GM18520 (cell line): Measurements from ENCODE around the gene LRRC71.
"Not testable (repeated sequence)": the region's sequence is repeated elsewhere in the genome, so short reads cannot be mapped to it uniquely, and the experiment has no call there.

Experiments used
- ATAC-seq: cut with Tn5 transposase; IDR thresholded peaks from one replicate; pipeline ENCODE4 v1.9.1; 2021; ENCODE audit not compliant: unreplicated experiment

LRRC71 gene

DNA sequence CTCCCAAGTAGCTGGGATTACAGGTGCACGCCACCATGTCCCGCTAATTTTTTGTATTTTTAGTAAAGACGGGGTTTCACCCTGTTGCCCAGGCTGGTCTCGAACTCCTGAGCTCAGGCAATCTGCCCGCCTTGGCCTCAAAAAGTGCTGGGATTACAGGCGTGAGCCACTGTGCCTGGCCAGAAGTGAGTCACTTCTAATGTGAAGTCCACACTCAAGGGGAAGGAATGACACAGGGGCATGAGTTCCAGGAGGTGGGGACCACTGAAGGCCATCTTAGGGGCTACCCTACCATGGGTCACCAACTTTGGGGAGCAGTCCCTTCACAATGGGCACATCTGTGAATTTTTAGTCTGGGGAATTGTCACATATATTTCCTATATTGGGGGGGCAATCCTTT lies 6.3 kb downstream of the LRRC71 start:
- ATAC-seq, result not testable (repeated sequence)

DNA sequence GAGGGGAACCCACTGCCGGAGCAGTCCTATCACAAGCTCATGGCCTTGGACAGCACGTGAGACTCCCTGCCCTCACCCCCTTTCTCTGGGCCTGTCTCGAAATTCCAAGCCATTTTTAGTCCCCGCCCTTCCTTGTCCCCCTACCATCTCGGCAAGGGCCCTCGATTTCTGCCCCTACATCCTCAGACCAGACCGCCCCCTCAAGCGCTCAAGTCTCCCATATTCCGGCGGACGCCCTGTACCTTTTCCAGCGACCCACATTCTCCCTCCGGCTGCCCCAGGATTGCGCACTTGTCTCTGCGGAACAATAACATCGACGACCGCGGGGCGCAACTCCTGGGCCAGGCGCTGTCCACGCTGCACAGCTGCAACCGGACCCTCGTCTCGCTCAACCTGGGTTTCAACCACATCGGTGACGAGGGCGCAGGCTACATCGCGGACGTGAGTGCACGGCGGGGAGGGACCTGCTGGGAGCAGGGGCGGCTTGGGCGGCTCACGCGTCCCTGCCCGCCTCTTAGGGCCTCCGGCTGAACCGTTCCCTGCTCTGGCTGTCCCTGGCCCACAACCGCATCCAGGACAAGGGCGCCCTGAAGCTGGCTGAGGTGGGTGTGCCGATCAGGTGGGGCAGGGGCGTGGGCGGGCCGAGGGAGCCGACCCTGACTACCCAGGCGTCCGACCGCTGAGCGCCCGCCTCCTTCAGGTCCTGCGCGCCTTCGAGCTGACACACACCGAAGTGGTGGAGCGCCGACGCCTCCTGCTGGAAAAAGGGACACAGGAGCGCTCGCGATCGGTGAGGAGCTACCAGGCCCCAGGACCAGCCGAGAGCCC lies 7.0 kb downstream of the LRRC71 start:
- ATAC-seq, result no peak

DNA sequence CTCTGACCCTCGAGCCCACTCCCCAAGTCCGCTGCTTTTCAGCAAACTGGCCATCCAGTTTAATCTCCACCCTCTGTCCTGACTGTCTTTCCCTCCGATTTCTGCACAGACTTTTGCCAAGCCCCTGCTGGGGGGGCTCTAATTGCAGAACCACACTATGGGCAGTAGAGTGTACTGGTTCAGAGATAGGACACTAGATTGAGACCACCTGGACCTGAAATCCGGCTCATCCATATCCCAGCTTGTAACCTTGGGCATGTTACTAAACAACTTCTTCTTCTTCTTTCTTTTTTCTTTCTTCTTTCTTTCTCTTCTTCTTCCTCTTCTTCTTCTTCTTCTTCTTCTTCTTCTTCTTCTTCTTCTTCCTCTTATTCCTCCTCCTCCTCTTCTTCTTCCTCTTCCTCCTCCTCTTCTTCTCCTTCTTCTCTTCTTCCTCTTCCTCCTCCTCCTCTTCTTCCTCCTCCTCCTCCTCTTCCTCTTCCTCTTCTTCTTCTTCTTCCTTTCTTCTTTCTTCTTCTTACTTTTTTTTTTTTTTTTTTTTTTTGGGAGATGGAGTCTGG lies 7.7 kb downstream of the LRRC71 start:
- ATAC-seq, result no peak

DNA sequence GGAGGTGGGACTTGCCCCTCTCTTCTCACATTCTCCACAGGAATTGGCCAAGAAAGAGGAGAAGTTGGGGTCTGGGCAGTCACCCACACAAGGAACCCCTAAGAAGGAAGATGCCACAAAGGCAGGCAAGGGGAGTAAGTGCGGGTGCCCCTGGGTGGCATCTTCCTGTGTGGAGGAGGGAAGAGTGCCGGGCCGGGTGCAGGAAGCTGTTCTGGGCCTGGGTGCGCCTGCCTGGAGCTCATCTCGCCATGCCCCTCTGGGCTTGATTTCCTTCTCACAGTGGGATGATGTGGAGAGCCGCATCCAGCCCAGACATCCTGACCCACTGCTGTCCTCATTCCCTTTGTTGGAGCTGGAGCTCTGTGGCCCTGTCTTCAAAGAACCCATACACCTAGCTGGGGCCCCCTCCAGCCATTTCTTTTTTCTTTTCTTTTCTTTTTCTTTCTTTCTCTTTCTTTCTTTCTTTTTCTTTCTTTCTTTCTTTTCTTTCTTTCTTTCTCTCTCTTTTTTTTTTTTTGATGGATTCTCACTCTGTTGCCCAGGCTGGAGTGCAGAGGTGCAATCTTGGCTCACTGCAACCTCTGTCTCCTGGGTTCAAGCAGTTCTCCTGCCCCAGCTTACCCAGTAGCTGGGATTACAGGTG lies 9.3 kb downstream of the LRRC71 start:
- no peak for ATAC-seq

DNA sequence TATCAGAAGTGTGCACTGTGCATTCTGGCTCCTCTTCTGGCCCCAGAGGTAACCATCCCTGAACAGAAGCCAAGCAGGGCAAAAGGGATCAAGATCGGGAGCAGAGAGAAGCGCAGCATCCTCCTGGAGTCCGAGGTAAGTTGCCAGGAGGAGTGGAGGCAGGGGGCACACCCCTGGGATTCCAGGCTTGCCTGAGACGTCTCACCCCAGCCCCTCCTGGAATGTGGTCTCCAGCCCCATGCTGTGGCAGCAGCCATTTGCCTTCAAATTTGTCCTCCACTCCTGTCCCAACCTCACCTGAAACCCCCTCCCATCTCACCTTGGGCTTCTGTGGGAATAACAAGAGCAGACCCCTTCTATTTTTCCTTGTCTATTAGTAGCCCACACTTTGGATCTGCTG lies 10.1 kb downstream of the LRRC71 start:
- no peak for ATAC-seq

DNA sequence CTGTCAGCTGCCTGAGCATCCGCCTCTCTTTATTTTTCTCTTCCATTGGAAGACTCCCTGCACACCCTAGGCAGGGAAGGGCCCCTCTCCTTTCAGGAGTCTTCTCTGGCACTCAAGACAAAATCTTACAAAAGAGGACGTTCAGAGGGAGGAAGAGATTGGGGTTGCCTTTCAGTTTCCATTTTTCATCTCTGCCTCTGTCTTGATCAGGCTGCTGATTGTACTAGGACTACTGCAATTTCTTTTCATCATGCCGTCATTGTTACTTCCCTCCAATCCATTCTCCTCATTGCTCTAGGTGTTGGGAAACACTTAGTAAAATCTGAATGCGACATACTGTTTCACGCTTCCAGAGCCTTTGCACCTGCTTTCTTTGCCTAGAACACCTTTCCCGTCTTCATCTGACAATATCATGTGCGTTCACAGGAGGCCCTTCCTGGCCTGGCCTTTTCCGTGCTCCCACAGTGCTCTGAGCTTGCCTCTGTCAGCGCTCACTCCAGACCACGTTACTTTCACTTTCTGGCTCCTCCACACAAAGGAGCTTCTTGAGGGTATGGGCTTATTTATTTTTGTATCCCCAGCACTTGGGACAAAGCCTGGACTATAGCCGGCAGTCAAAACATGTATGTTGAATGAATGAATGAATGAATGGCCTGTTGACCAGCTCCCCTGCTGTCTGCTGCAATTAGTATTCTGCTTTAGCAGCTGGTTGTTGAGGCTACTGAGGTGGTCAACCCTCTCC lies 10.9 kb downstream of the LRRC71 start:
- no peak for ATAC-seq

DNA sequence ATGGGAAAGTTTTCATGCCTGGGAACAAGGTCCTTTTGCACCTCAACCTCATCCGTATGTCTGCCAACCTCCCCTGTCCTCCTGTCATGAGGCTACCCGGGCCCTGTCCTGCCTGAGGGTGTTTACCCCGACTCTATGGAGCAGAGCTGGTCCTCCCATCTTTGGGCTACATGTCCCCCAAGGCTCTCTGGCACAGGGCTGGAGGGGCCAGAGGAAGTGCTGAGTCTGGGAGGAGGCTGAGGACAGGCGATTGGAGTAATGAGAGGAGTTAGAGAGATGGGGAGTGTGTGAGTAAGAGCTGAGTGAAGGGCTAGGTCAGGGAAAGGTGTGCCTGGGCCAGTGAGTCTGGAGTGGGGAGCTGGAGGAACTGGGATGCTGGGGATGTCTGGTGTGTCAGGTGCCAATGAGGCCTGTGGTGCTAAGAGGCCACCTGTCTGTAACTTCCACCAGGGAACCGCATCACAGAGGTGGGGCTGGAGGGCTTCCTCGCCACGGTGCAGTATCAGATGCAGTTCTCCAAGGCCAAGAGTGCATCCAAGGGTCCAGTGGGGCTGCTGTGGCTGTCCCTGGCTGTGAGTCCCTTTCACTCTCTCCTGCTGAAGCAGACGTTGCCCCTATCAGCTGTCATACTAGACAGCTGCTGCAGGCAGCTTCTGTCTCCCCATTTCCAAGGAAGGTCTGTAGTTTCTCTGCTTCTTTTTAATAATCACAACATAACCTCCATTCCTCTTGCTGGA lies 11.7 kb downstream of the LRRC71 start:
- no peak for ATAC-seq

DNA sequence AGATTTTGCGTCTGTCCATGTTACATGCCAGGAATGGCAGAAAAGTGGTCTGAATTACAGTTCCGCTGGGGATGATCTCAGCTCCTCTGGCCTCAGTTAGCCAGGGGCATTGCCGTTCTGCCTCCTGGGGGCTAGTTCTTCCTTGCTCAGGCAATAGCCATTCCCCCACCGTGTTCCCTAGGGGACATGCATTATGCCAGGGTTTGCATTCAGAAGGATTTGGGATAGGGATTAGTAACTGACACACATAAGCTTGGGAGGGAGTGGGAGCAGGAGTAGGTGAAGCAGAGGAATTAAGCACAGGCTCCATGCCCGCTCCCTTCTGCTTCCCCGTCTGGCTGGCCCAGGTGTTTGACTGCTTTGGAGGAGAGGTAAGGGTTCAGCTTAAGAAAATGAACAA lies 12.7 kb downstream of the LRRC71 start:
- no peak for ATAC-seq

DNA sequence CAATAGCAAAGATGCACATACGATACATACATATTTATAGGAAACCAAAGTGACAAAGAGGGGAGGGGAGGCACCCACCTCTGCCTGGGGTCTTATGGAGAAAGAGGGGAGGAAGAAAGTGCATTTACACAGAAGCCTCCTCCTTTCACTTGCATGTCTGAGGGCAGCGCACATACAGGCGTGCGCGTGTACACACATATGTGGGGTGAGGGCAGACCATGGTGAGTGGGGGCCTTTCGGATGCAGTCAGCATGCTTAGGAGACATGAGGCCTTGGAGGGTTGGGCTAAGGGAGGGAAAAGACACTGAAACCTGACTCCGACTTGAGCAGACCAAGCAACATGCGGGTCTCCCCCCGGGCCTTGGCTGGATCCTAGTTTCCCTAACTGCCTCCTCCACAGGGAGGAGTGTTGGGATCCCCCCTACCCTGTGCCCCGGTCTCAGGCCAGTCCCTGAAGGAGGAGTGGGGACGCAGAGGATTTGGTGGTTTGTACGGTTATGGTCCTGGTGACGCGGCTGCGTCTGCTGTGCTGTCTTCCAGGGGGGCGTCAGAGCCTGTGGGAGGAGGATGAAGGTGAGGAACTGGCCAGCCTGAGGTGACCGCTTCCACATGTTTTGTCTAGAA lies 15.2 kb downstream of the LRRC71 start:
- ATAC-seq, result no peak

DNA sequence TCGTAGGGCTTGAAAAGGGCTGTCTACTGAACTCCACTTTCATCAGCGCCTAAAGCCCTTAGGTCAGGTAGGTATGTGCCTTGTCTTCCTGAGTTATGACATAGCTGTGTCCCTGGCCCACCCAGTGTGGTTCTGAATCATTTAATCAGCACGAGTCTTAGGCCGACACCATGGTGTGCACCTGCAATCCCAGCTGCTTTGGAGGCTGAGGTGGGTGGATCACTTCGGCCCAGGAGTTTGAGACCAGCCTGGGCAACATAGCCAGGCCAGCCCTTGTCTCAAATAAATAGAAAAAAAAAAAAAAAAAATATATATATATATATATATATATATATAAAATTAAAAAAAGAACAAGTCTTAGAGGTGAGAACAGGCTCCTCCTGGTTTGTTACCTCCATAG lies 15.8 kb downstream of the LRRC71 start:
- ATAC-seq, result no peak

DNA sequence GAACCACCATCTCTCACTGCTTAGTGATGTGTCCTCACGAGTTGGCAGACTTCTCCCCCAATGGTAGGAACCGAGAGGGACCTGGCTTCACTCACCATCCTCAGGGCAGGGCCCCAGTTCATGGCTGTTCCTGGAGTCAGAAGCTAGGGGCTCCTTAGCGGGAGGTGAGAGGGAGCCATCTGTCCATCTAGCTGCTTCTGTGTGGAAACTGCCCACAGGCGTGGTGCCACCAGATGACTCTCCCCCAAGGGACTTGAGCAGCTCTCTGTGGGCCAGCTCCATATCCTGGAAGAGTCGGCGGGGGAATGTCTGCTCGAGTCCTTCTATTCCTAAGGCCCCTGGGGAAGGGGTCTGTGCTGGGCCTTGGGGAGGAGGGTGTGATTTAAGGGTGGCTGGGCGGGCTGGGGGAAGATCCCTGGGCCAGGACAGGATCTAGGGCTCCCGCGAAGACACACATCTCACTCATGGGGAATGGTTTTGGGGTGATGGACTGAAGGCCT lies 16.3 kb downstream of the LRRC71 start:
- ATAC-seq, result no peak

DNA sequence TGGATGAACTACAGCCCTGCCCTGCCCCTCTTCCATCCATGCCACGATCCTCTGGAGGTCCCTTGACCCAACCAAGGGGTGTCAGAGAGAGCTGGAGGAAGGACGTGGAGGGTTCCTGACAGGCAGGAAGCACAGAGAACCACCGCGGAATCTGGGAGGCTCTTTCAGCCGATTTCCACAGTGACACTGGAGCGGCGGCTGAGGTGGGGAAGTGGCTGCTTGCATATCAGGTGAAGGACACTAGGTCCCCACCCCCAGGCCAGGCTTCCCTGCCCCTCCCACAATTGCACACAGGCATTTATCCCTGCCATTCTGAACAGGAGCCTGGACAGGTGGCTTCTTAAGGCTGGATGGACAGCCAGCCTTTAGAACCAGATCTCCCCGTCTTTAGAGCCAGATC lies 17.5 kb downstream of the LRRC71 start:
- ATAC-seq, result no peak

DNA sequence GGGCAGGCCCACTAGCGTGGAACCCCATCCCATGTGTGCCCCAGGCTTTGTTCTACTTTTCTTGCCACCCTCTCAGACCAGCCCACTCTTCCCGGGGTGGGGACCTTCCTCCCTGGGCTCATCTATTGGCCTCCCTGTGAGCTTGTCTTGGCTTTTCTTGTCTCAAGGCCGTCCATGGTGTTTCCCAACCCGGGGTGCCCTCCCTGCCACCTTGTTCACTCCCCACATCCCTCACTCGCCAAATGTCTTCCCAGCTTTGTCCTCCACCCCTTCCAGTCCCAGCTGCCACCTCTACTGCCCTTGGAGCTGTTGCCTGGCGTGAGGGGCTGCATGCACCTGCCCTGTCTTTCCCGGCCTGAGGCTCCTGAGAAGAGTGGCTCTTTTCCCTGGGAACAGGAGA lies 18.4 kb downstream of the LRRC71 start:
- no peak for ATAC-seq

DNA sequence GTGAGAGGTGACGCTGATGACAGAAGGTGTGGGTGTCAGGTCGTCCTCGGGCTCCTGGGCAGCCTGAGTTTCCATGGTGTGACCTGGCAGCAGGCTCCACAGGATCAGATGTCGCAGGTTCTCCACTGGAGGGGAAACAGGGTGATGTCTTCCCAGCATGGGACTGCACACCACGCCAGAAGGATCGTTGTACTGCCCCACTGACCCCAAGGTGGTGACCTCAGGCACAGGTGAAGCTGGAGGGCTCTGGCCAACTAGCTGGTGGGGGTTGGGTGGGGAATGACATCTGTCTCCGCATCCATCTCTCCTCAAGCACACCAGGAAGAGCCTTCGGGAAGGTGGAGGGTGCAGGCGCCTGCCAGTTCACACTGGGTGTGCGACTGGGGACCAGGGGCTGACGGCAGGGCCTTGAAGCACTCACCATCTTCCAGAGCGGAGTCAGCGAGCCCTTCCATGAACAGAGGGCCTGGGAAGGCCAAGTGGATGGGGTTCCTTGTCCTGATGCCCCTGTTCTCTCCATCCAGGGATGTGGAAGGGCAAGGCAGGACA lies 19.4 kb downstream of the LRRC71 start:
- no peak for ATAC-seq

DNA sequence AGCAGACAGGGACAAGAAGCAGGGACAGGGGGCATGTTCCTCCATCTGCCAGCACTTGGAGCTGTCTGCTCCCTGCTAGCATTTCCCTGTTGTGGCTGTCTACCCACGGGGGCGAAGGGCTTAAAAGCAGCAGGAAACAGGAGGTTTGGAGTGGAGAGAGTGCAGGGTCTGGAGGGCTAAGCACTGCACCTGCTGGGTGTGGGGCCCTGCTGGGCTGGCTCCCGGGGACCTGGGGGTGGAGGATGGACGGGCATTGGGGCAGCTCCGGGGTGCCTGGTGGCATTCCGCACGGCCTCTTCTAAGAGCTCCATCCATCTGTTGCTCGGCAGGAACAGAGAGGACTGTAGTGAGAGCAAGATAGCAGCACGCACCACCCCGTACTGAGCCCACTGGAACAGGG lies 21.2 kb downstream of the LRRC71 start:
- no peak for ATAC-seq

DNA sequence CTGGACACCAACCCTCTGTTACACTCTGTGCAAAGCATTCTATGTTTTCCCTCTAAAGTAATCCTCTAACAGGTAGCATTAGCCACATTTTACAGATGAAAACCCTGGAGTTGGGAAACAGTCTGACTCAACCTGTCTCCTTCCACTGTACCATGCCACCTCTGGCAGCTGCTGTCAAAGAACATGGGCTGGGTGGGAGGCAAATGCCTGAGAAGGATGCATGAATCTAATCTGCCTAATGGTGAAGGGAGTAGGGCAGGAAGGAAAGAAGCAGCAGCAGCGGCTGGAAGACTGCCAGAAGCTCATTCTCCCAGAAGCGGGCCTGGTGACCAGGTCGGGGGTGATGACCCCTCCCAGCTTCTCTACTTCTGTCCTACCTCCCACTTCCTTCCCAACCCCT lies 21.7 kb downstream of the LRRC71 start:
- ATAC-seq, result no peak

DNA sequence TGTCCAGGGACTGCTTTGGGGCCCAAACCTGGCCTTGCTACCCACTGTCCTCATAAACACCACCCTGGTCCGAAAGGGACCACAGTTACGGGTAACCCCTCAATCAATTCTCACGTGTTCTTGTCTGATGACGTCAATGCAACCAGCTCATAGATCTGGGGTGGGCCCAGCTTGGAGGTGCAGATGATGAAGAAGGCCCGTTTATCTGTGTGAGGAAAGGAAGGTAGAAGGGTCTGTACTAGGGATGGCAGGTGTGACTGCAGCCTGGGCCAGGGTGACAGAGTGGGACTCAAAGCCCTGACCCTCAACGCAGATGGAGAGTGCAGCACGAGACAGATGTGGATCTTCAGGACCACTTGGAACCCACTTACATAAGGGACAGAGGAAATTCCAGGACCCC lies 22.1 kb downstream of the LRRC71 start:
- no peak for ATAC-seq

DNA sequence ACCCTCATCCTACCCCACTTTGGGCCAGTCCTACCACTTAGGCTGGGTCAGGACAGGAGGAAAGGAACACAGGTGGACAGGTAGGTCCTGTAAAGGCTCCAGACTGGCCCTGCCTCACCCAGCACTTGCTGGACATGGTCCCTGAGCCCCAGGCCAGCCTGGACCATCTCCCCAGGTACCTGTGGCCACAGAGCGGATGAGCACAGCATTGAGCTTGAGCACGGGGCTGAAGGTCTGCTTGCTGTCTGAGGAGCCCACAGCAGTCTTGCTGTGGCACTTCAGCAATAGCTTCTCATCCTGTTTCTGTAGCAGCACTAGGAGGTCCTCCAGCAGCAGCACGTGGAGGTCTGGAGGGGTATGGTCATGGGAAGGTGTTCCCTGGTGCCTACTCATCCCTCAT lies 23.3 kb downstream of the LRRC71 start:
- no peak for ATAC-seq

DNA sequence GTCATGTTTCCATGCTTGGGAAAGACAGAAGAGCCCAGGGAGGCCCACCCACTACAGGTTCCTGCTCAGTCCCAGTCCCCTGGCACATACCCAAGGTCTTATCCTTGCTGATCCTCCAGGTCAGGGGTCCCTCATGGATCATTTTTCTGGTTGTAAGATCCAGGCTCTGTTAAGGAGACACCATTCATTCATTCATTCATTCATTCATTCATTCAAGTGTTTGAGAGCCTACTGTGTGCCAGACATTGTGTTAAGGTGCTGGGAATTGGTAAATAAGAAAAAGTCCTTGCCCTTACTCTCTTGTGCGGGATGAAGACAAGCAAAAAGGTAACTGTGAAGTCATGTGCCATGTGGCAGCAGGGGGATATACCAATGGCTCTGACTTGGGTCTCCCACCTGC lies 23.8 kb downstream of the LRRC71 start:
- ATAC-seq, result no peak

DNA sequence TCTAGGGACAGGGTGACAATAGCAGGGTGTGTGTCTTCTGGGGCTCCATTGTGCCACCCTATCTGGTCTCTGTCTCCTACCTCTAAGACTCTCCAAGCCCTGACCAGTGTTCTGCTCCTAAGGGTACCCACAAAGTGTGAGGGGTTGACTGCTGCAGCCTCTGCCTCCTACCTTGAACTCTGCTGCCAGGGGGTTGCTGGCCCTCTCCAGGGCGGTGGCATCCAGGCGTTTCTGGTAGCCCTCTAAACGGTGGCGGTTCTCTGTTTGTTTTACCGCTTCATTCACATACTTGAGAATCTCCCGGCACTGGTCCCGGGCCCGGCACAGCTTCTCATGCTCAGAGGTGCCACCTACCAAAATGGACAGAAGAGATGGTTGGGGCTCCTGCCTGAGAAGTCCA lies 24.4 kb downstream of the LRRC71 start:
- ATAC-seq, result no peak
